Breast epithelium (tissue), 3 donors: ENCODE measurements around the gene NUP50.

Experiments used
- CTCF ChIP-seq, 3 donors: fragments of 450-650 bp; IDR thresholded peaks; one replicate each; pipeline ENCODE4 v1.5.1; 2016 to 2017; ENCODE audit warnings: antibody characterized with exemption in 3 of 3, mild to moderate bottlenecking in 3 of 3, moderate library complexity in 3 of 3
- POLR2A ChIP-seq: fragments of 450-650 bp; IDR thresholded peaks from one replicate; pipeline ENCODE4 v1.6.1; 2016; ENCODE audit warnings: antibody characterized with exemption, mild to moderate bottlenecking, moderate library complexity
- POLR2AphosphoS5 ChIP-seq, 3 donors: sonication (generic); formaldehyde crosslinking; IDR thresholded peaks; one replicate each; pipeline ENCODE4 v1.6.1; 2017; ENCODE audit warnings: antibody characterized with exemption in 3 of 3

- no peak for TF ChIP-seq CTCF (IDR thresholded peaks at IDR 0.05)
- no peak for TF ChIP-seq POLR2A
- TF ChIP-seq POLR2AphosphoS5 (IDR thresholded peaks at IDR 0.05): no peak
Measured at GRCh38 chr22:45202333-45203149, 38.8 kb downstream of the NUP50 start.
